K562 (cell line): ENCODE measurements around the gene OR2S2. TPM values are rescaled to one million over a fixed set of nuclear protein-coding genes. Genes with fewer than 3 reads are reported as not detected.

ENCODE experiments used
- HNRNPUL1 ChIP-seq: fragments of 200-400 bp; formaldehyde crosslinking; IDR thresholded peaks from 2 replicates; pipeline ENCODE4 v1.6.1; 2017; ENCODE audit warnings: low read length
- NFRKB ChIP-seq: fragments of 450-650 bp; IDR thresholded peaks from 2 replicates; pipeline ENCODE4 v1.6.1; 2016; ENCODE audit warnings: low read depth
- NRF1 ChIP-seq, 2 experiments: fragments of 450-650 bp; IDR thresholded peaks in 1 of 2; conservative IDR thresholded peaks in 1 of 2; 2 replicates each; pipeline ENCODE4 v1.6.1; 2014; ENCODE audit warnings: mild to moderate bottlenecking in 2 of 2
- POLR2A ChIP-seq: fragments of 450-650 bp; conservative IDR thresholded peaks from 2 replicates; pipeline ENCODE4 v1.6.1; 2016
- TFAP4 ChIP-seq: sonication (generic); formaldehyde crosslinking; IDR thresholded peaks from 2 replicates; pipeline ENCODE4 v1.8.0; 2022; ENCODE audit warnings: missing genetic modification reagents, mild to moderate bottlenecking, moderate library complexity, borderline replicate concordance
- VEZF1 ChIP-seq: fragments of 200-800 bp; sonication (Bioruptor generic); IDR thresholded peaks from 2 replicates; pipeline ENCODE4 v1.6.1; 2017; ENCODE audit warnings: missing genetic modification characterization, missing compliant biosample characterization
- ZBTB40 ChIP-seq, 2 experiments: fragments of 450-650 bp in 1 of 2; sonication (generic) in 1 of 2; formaldehyde crosslinking in 1 of 2; IDR thresholded peaks; 2 replicates each; pipeline versions ENCODE4 v1.7.1 to v1.9.0; 2016 to 2022; ENCODE audit warnings: inconsistent platforms in 1 of 2, mild to moderate bottlenecking in 1 of 2, missing genetic modification reagents in 1 of 2
- ZNF592 ChIP-seq: fragments of 450-650 bp; IDR thresholded peaks from 2 replicates; pipeline ENCODE4 v1.6.1; 2017; ENCODE audit warnings: antibody characterized with exemption, mild to moderate bottlenecking
- polyA plus RNA-seq, 8 experiments: library from polyadenylated mRNA; depleted of rRNA in 4 of 8; stranded (reverse) in 5 of 8; unstranded in 3 of 8; fragments of >200 nt; fragmentation: Nextera tagmentation in 2 of 8; fragmentation: Illumina TruSeq in 1 of 8; extraction: Ambion mirVana in 2 of 8; extraction: Trizol in 1 of 8; gene quantifications; 2 replicates each; pipeline versions ENCODE4 v1.2.1 to v1.2.3, GENCODE V29; 2011 to 2014; ENCODE audit warnings: inconsistent platforms in 1 of 8, missing spikeins in 1 of 8
- total RNA-seq, 7 experiments: library from RNA; depleted of rRNA in 6 of 7; stranded (reverse); fragments of >200 nt in 6 of 7; fragmentation: Illumina TruSeq in 2 of 7; extraction: Trizol in 2 of 7; gene quantifications; 2 replicates each; pipeline versions ENCODE4 v1.2.1 to v1.2.3, GENCODE V29; 2011 to 2021; ENCODE audit warnings: low replicate concordance in 1 of 7
- TF ChIP-seq, protein P1 (sequence below): sonication (generic); formaldehyde crosslinking; IDR thresholded peaks from 2 replicates; pipeline ENCODE4 v1.8.0; 2023; ENCODE audit warnings: mild to moderate bottlenecking, missing genetic modification reagents

The OR2S2 gene
- total and polyA plus RNA-seq, 9 of the 15 experiments (the other 6 are each of a cell fraction or from before 2014, with no cell fraction given), result not detected

GRCh38 chr9:35923598-35923926 is 34.4 kb downstream of the OR2S2 start (continued):
- TF ChIP-seq ZBTB40 (IDR thresholded peaks at IDR 0.05) (0 out of 2 replicates have a peak, but pooled peaks have one; percentile 2), ZBTB40 (CRISPR knock-in tag; IDR thresholded peaks at IDR 0.05) (no peak), NFRKB (0 out of 2 replicates have a peak, but pooled peaks have one; percentile 73), HNRNPUL1 (no peak), POLR2A (peak; percentile 48; the same call in 1 of the 2 replicates), NRF1 (conservative IDR thresholded peaks at IDR 0.05 in 1 of 2, IDR thresholded peaks at IDR 0.05 in 1 of 2) (0 out of 4 replicates have a peak, but pooled peaks of 1 of the 2 experiments have one; percentile 11), TFAP4 (CRISPR knock-in tag) (no peak), ZNF592 (peak; percentile 79; the same call in 1 of the 2 replicates), VEZF1 (CRISPR knock-in tag) (0 out of 2 replicates have a peak, but pooled peaks have one; percentile 42)
- TF ChIP-seq, protein P1, sequence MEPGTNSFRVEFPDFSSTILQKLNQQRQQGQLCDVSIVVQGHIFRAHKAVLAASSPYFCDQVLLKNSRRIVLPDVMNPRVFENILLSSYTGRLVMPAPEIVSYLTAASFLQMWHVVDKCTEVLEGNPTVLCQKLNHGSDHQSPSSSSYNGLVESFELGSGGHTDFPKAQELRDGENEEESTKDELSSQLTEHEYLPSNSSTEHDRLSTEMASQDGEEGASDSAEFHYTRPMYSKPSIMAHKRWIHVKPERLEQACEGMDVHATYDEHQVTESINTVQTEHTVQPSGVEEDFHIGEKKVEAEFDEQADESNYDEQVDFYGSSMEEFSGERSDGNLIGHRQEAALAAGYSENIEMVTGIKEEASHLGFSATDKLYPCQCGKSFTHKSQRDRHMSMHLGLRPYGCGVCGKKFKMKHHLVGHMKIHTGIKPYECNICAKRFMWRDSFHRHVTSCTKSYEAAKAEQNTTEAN (CRISPR knock-in tag), result no peak
